HG03025 (cell line): ENCODE data around the gene VAV2.

Source experiments
- ATAC-seq: cut with Tn5 transposase; IDR thresholded peaks from one replicate; pipeline ENCODE4 v1.9.1; 2021; ENCODE audit warnings: mild to moderate bottlenecking, moderate library complexity; ENCODE audit not compliant: unreplicated experiment, low FRiP score

Gene VAV2

GRCh38 chr9:133843250-133843649 lies 148.9 kb downstream of the VAV2 start:
- no peak for ATAC-seq

- ATAC-seq = no peak
Observed at GRCh38 chr9:133842721-133843227, 149.3 kb downstream of the VAV2 start.

- no peak for ATAC-seq
Observed at GRCh38 chr9:133842174-133842573, 149.9 kb downstream of the VAV2 start.

GRCh38 chr9:133841167-133841812 lies 150.8 kb downstream of the VAV2 start:
- ATAC-seq = no peak

- ATAC-seq = no peak
Observed at GRCh38 chr9:133839822-133840329, 152.2 kb downstream of the VAV2 start.

- no peak for ATAC-seq
Observed at GRCh38 chr9:133838859-133839507, 153.1 kb downstream of the VAV2 start.

- ATAC-seq = no peak
Observed at GRCh38 chr9:133837627-133838597, 154.2 kb downstream of the VAV2 start.

- ATAC-seq = no peak
Observed at GRCh38 chr9:133836818-133837217, 155.3 kb downstream of the VAV2 start.

GRCh38 chr9:133836001-133836758 lies 155.9 kb downstream of the VAV2 start:
- no peak for ATAC-seq

- ATAC-seq = no peak
Observed at GRCh38 chr9:133835262-133835901, 156.7 kb downstream of the VAV2 start.

- ATAC-seq = no peak
Observed at GRCh38 chr9:133834080-133834976, 157.8 kb downstream of the VAV2 start.

- no peak for ATAC-seq
Observed at GRCh38 chr9:133833388-133834025, 158.6 kb downstream of the VAV2 start.

- no peak for ATAC-seq
Observed at GRCh38 chr9:133832877-133833276, 159.2 kb downstream of the VAV2 start.

GRCh38 chr9:133830711-133831110 lies 161.4 kb downstream of the VAV2 start:
- ATAC-seq = no peak

- no peak for ATAC-seq
Observed at GRCh38 chr9:133830310-133830709, 161.8 kb downstream of the VAV2 start.

GRCh38 chr9:133828338-133828997 lies 163.7 kb downstream of the VAV2 start:
- no peak for ATAC-seq

- ATAC-seq = no peak
Observed at GRCh38 chr9:133826289-133827085, 165.6 kb downstream of the VAV2 start.
